ENCODE data around the gene MYO3B. TPM values are rescaled to one million over a fixed set of nuclear protein-coding genes. Genes with fewer than 3 reads are reported as not detected.

MYO3B gene
- total RNA-seq, 1 donor from 2014 or later, result 0.05 TPM

DNA sequence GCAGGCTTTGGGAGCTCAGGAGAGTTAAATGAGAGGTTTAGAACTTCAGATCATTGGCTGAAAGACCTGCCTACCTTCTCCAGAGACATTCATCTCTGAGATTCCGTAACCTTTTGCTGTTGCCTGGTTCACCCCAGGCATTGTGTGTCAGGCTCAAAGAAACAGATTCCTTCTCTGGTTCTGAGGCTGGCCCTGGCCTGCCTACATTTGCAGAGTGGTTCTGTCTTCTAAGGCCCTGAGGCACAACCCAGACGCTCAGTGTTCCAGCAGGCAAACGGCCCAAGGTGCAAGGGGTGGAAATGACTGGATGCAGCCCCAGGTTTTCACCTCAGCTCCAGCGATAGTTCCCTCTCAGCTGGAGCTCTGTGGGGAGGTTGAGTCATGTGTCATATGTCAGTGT, 48.3 kb downstream of the MYO3B start:
- DNase-seq (ENCODE audit: low spot score), result no peak
- intact Hi-C loops (cut with DNase I), result no loop called here

DNA sequence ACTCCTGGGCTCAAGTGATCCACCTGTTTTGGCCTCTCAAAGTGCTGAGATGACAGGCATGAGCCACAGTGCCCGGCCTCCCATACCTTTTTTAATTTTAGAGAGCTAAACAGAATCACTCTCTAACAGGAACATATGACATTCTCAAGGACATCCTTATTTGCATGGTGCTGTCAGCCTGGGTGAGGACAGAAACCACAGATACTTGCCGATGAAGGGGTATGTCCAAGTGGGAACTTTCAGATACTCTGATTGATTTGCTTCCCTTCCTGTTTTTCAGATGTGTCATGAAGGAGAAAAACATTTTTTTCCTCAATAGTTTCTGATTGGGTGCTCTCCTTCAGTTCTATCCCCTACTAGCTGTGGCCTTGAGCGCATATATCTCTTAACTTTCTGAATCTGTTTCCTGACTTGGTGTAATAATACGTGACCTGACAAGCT, 49.6 kb downstream of the MYO3B start:
- DNase-seq (ENCODE audit: low spot score), result no peak
- intact Hi-C loops (cut with DNase I), result no loop called here

DNA sequence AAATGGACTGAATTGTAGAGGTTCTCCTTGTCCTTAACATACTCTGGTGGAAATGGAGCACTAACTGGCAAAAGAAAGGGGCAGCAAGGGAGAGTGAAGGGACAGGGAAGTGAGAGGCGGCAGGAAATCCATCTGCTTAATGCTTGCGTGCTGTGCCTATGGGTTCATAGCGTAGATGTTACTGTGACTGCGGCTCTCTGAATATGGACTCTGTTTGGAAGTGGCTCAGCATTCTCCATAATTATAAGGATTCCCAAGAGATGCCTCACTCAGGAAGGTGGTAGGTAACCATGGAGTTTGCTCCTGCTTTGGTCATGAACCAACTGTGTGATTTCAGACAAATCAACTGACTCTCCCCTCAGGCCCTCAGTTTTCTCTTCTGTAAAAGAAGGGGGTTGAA, 50.0 kb downstream of the MYO3B start:
- no peak for DNase-seq (ENCODE audit: low spot score)
- intact Hi-C loops (cut with DNase I), result no loop called here

- intact Hi-C loops (cut with DNase I), result no loop called here
- no peak for DNase-seq (ENCODE audit: low spot score)
Observed at GRCh38 chr2:170228429-170228828, 50.5 kb downstream of the MYO3B start.

DNA sequence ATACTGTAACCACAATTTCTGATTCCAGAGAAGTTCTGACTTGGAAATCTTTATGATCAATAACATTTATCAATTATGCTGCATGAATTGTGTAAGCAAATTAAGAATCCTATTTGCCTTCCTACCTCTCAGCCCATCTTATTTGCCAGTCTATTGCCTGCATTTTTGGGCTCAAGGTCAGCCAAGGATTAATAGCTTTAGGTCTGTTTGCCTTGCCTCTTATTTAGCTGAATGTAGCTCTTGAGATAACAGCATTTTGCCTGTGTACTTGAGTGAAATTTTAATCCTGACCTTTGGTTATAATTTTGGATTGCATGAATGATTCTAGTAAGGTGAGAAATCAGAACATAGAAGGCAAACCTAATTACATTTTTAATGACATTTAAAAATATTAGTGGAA, 51.2 kb downstream of the MYO3B start:
- intact Hi-C loops (cut with DNase I), result no loop called here
- DNase-seq (ENCODE audit: low spot score), result no peak

GRCh38 chr2:170229744-170230143, 51.8 kb downstream of the MYO3B start:
- intact Hi-C loops (cut with DNase I), result loop anchor here (10.0 kb wide), 1 partner anchor 585 kb away; the partner anchor contains the start of gene GAD1

GRCh38 chr2:170235860-170236679, 58.1 kb downstream of the MYO3B start:
- intact Hi-C loops (cut with DNase I), result loop anchor here (10.0 kb wide), 1 partner anchor 579 kb away; the partner anchor contains the start of gene GAD1
- DNase-seq (ENCODE audit: low spot score), result no peak

More at GRCh38 chr2:170229744-170230143, 51.8 kb downstream of the MYO3B start:
- DNase-seq (ENCODE audit: low spot score), result no peak

GRCh38 chr2:170236680-170237047, 58.7 kb downstream of the MYO3B start:
- intact Hi-C loops (cut with DNase I), result loop anchor here (10.0 kb wide), 1 partner anchor 578 kb away; the partner anchor contains the start of gene GAD1
- DNase-seq (ENCODE audit: low spot score), result no peak

DNA sequence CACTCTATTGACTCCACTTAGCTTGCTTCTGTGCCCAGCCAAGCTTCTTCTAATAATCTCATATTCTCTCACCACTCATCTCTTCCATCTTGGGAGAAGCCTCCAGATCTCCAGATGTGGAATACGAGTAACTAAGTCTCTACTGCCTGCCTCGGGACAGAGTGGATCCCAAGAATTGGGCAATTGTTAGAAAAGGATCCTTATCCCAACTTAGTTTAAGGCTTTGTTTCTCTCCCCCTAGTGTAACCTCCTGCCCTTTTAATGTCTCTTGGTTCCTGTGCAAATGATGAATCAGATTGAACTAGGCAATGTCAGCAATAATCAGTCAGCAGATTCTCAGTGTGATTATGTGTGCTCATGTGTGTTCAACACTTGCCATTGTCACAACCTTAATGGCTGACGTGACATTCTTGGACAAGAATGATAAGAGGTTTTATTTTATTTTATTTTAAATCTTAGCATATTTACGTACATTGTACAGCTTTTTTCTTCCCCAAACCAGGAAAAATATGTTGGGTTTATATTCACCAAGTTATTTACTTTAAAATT, 59.7 kb downstream of the MYO3B start:
- intact Hi-C loops (cut with DNase I), result loop anchor here (10.0 kb wide), 1 partner anchor 577 kb away; the partner anchor contains the start of gene GAD1
- DNase-seq (ENCODE audit: low spot score), result no peak

GRCh38 chr2:170238776-170239175, 60.8 kb downstream of the MYO3B start:
- no peak for DNase-seq (ENCODE audit: low spot score)
- intact Hi-C loops (cut with DNase I), result loop anchor here (10.0 kb wide), 1 partner anchor 576 kb away; the partner anchor contains the start of gene GAD1

DNA sequence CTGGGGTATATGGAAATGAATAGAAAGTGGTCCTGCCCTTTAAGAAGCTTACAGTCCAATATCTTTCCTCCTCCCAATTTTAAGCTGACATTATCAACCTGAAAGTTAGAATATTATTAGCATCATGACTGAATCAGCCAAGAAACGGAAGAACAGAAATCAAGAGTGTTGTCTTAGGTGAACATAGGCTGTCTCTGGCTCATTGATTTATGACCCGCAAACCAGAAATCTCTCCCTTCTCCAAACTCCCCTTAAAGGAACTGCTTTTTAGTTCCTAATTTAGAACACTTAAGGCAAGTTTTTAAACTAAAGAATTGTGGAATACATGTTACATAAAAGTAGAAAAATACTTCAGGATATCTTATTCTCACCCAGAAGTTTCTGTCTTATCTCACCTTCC, 62.7 kb downstream of the MYO3B start:
- intact Hi-C loops (cut with DNase I), result no loop called here
- DNase-seq (ENCODE audit: low spot score), result no peak

GRCh38 chr2:170241756-170242155, 63.8 kb downstream of the MYO3B start:
- intact Hi-C loops (cut with DNase I), result no loop called here

DNA sequence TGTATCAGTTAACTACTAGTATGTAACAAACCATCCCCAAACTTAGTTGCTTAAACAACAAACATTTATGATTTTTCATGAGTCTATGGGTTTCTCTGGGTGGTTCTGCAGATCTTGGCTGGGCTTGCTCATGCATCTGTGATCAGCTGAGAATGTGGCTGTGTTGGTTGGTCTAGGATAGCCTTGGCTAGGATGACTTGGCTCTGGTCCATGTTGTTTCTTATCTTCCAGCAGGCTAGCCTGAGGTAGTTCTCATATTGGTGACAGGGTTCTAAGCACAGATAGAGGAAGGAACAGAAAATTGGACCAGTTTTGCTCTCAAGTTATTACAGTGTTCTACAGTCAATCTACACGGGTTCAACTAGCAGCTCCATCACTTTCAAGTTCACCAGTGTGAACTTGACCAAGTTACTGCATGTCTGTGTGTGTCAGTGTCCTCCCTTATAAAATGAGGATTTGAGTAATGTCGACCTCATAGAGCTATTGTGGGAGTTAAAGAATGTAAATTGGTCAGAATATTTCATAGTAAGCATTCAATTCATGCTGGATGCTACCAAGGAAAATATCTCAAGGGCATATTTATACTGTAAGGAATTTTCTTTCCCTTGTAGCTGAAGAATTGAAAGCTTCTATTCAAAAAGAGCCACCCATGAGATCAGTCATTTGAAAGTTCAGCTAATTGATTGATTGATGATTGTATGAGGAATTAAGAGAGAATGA, 65.3 kb downstream of the MYO3B start:
- DNase-seq (ENCODE audit: low spot score), result no peak
- intact Hi-C loops (cut with DNase I), result no loop called here

More at GRCh38 chr2:170241756-170242155, 63.8 kb downstream of the MYO3B start:
- no peak for DNase-seq (ENCODE audit: low spot score)

DNA sequence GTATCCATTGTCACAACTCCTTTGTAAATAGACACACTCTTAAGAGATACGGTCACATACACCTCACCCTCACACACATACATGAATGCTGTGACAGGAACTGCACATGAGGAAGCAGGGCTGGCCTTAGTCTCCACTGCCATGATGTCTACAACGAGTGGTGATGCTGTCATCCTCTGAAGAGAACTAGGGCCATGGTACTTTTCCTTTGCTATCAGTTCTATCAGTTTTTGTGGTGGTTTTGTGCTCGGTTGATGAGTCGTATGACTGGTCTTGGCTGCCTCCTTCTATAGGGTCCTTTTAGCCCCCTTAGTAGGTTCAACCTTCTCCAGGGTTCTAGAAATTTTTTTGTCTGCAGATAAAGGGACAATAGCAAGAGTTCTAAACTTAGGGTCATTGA, 66.0 kb downstream of the MYO3B start:
- no peak for DNase-seq (ENCODE audit: low spot score)
- intact Hi-C loops (cut with DNase I), result no loop called here

- DNase-seq (ENCODE audit: low spot score), result no peak
- intact Hi-C loops (cut with DNase I), result no loop called here
Observed at GRCh38 chr2:170244555-170244954, 66.6 kb downstream of the MYO3B start.

- intact Hi-C loops (cut with DNase I), result no loop called here
- no peak for DNase-seq (ENCODE audit: low spot score)
Observed at GRCh38 chr2:170245312-170245711, 67.4 kb downstream of the MYO3B start.

- no peak for DNase-seq (ENCODE audit: low spot score)
- intact Hi-C loops (cut with DNase I), result no loop called here
Observed at GRCh38 chr2:170247333-170247732, 69.4 kb downstream of the MYO3B start.

DNA sequence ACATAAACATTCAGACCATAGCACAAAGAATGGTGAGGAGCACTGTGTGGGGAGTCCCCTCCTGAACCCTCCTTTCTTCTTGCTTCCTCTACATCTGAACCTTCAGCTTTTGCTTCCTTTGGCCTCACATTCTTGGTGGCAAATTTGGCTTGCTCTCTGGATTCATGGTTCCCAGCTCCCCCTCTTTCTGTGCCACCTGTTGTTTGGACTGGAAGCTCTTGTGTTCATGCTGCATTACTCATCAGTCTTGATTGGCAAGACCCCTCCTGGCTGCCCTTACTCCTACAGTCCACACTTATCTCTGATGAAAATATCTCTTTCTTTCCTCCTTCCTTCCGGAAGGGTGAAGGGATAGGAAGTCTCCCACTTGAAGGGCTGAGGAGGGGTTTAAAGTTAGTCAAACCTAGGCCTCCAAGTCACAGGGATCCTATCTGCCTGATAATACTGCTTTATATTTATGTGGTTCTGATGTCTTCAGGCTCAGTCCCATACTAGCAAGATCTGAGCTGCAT, 70.0 kb downstream of the MYO3B start:
- intact Hi-C loops (cut with DNase I), result no loop called here
- DNase-seq (ENCODE audit: low spot score), result no peak

- no peak for DNase-seq (ENCODE audit: low spot score)
- intact Hi-C loops (cut with DNase I), result no loop called here
Observed at GRCh38 chr2:170248574-170249393, 70.8 kb downstream of the MYO3B start.
